NB4 (cell line): Measurements from ENCODE around the gene MECR.
A peak's percentile ranks its signal among the peaks of the same experiment; 100 is the strongest.

Experiments used
- DNase-seq: peaks from one replicate; pipeline ENCODE4 v3.0.0; 2010; ENCODE audit warnings: low read depth
- H3K4me3 ChIP-seq: one replicate; pipeline ENCODE4 v1.5.1; 2011; ENCODE audit warnings: mild to moderate bottlenecking, low read depth, low read length, moderate library complexity
- CTCF ChIP-seq: IDR thresholded peaks from one replicate; pipeline ENCODE4 v1.5.1; 2012; ENCODE audit warnings: low read depth, low read length
- MAX ChIP-seq: IDR thresholded peaks from 2 replicates; pipeline ENCODE4 v1.6.1; 2011; ENCODE audit warnings: low read depth, low read length
- MYC ChIP-seq: IDR thresholded peaks from 2 replicates; pipeline ENCODE4 v1.6.1; 2011; ENCODE audit warnings: low read depth, low read length
- POLR2A ChIP-seq: IDR thresholded peaks from 2 replicates; pipeline ENCODE4 v1.6.1; 2011; ENCODE audit warnings: mild to moderate bottlenecking; ENCODE audit not compliant: insufficient read length; ENCODE audit errors: extremely low read depth

The MECR gene

GRCh38 chr1:29180497-29181412, 50.0 kb downstream of the MECR start:
- TF ChIP-seq POLR2A: no peak
- TF ChIP-seq MYC: 0 out of 2 replicates have a peak, but pooled peaks have one; percentile 15
- peak overlapping the region; percentile 84 for H3K4me3 ChIP-seq
- peak; percentile 42 for DNase-seq

- DNase-seq: no peak
- peak overlapping the region; percentile 84 for H3K4me3 ChIP-seq
- TF ChIP-seq CTCF: no peak
- TF ChIP-seq MAX: no peak
These were observed 51.0 kb downstream of the MECR start for GRCh38 chr1:29179641-29180184.

- no peak for DNase-seq
- peak overlapping the region; percentile 12 for H3K4me3 ChIP-seq
- no peak for TF ChIP-seq POLR2A
- no peak for TF ChIP-seq MYC
- TF ChIP-seq MAX: no peak
- no peak for TF ChIP-seq CTCF
These were observed 53.6 kb downstream of the MECR start for GRCh38 chr1:29177022-29177705.

GRCh38 chr1:29176576-29176975, 54.2 kb downstream of the MECR start:
- DNase-seq: no peak

GRCh38 chr1:29172415-29172939, 58.3 kb downstream of the MECR start:
- no peak for DNase-seq
- TF ChIP-seq MAX (no peak), MYC (no peak), CTCF (no peak), POLR2A (no peak)
- H3K4me3 ChIP-seq: no peak overlapping the region

More at GRCh38 chr1:29176576-29176975, 54.2 kb downstream of the MECR start:
- H3K4me3 ChIP-seq: no peak overlapping the region
- no peak for TF ChIP-seq POLR2A
- no peak for TF ChIP-seq CTCF
- no peak for TF ChIP-seq MAX
- TF ChIP-seq MYC: no peak

GRCh38 chr1:29171521-29171920, 59.2 kb downstream of the MECR start:
- TF ChIP-seq MYC: no peak
- TF ChIP-seq POLR2A: no peak
- no peak for TF ChIP-seq CTCF
- no peak for TF ChIP-seq MAX
- H3K4me3 ChIP-seq: no peak overlapping the region
- DNase-seq: no peak
